Common myeloid progenitor, CD34-positive (primary cell): ENCODE measurements around the gene PBXIP1.

Source experiments
- CTCF ChIA-PET: fragments of 350-600 bp; sonication (Branson Sonifier 250); formaldehyde crosslinking; loops from one replicate; lab custom pipeline; 2021; ENCODE audit warnings: antibody characterized with exemption; lab: Charles Lee
- POLR2A ChIA-PET: fragments of 350-600 bp; sonication (Branson Sonifier 250); formaldehyde crosslinking; loops from one replicate; lab custom pipeline; 2021; ENCODE audit warnings: antibody characterized with exemption; lab: Charles Lee
- DNase-seq, 3 donors: peaks; one replicate each; pipeline versions ENCODE4 v3.0.0 to v3.0.0-alpha.2; 2013
- H3K27ac ChIP-seq, 2 experiments: 1 replicate in 1 of 2; 2 replicates in 1 of 2; pipeline ENCODE4 v1.7.0; 2013; ENCODE audit warnings: inconsistent platforms in 2 of 2, low read length in 2 of 2, mild to moderate bottlenecking in 2 of 2, low read depth in 1 of 2, moderate library complexity in 1 of 2; ENCODE audit not compliant: severe bottlenecking in 2 of 2, insufficient read depth in 1 of 2, poor library complexity in 1 of 2
- H3K27me3 ChIP-seq, 5 experiments: replicated peaks in 2 of 5; 1 replicate in 3 of 5; 2 replicates in 2 of 5; pipeline versions ENCODE4 v1.6.1 to v1.7.0; 2013; ENCODE audit warnings: low read length in 4 of 5, mild to moderate bottlenecking in 2 of 5, moderate library complexity in 2 of 5, inconsistent platforms in 1 of 5; ENCODE audit not compliant: insufficient read depth in 5 of 5, control insufficient read depth in 4 of 5
- H3K36me3 ChIP-seq, 4 experiments: 1 replicate in 2 of 4; 2 replicates in 2 of 4; pipeline versions ENCODE4 v1.6.1 to v1.7.0; 2013; ENCODE audit warnings: low read length in 3 of 4, control low read depth in 1 of 4, mild to moderate bottlenecking in 1 of 4; ENCODE audit not compliant: control insufficient read depth in 4 of 4, insufficient read depth in 4 of 4
- H3K4me1 ChIP-seq, 4 experiments: 1 replicate in 3 of 4; 2 replicates in 1 of 4; pipeline versions ENCODE4 v1.6.1 to v1.7.1; 2013; ENCODE audit warnings: low read length in 3 of 4, mild to moderate bottlenecking in 3 of 4, control low read depth in 1 of 4, inconsistent platforms in 1 of 4, moderate library complexity in 1 of 4; ENCODE audit not compliant: control insufficient read depth in 4 of 4, insufficient read depth in 4 of 4; ENCODE audit errors: control extremely low read depth in 1 of 4
- H3K4me3 ChIP-seq, 7 experiments: 1 replicate in 4 of 7; 2 replicates in 3 of 7; pipeline versions ENCODE4 v1.5.1 to v1.7.0; 2013; ENCODE audit warnings: mild to moderate bottlenecking in 7 of 7, low read length in 6 of 7, moderate library complexity in 6 of 7, inconsistent platforms in 2 of 7, low read depth in 2 of 7, control low read depth in 1 of 7; ENCODE audit not compliant: insufficient read depth in 4 of 7, control insufficient read depth in 1 of 7; ENCODE audit errors: extremely low read depth in 1 of 7
- H3K9me3 ChIP-seq, 5 experiments: 1 replicate in 4 of 5; 2 replicates in 1 of 5; pipeline versions ENCODE4 v1.6.1 to v1.7.1; 2013; ENCODE audit warnings: low read length in 4 of 5, mild to moderate bottlenecking in 2 of 5, inconsistent platforms in 1 of 5, low read depth in 1 of 5, moderate library complexity in 1 of 5; ENCODE audit not compliant: control insufficient read depth in 4 of 5, insufficient read depth in 2 of 5; ENCODE audit errors: control extremely low read depth in 1 of 5
- WGBS: methylation state at CpG from one replicate; pipeline ENCODE4 v1.1.5; 2013; ENCODE audit not compliant: insufficient coverage; 5-methylcytosine and 5-hydroxymethylcytosine counted together

The PBXIP1 gene

GRCh38 chr1:154940213-154940560, 15.7 kb downstream of the PBXIP1 start:
- H3K4me1 ChIP-seq, result peaks cover 20 to 96% (median 88%) of the 10 kb centered on the region in 4 experiments
- H3K27ac ChIP-seq, result no peak overlapping the region
- WGBS, result no CpG with 5 or more reads among the region's 1 CpG
- peak overlapping the region in 2 of 7 experiments; percentile 13 to 37 for H3K4me3 ChIP-seq
- H3K36me3 ChIP-seq, result peaks cover 5 to 8% (median 5%) of the 10 kb centered on the region in 4 experiments
- no peaks in the 10 kb centered on the region for H3K9me3 ChIP-seq
- CTCF ChIA-PET, result interaction anchor here (1.2 to 1.6 kb wide), 4 partner anchors 11 to 59 kb away, joined by 3 to 5 read pairs (median 4); partner anchors contain the start of gene LENEP
- POLR2A ChIA-PET, result interaction anchor here (0.6 kb wide), 1 partner anchor 300 kb away, joined by 3 read pairs; no protein-coding TSS in a partner anchor
- no peaks in the 10 kb centered on the region for H3K27me3 ChIP-seq
- DNase-seq, result no peak

GRCh38 chr1:154938604-154939399, 17.1 kb downstream of the PBXIP1 start:
- ChIA-PET CTCF (interaction anchor here (0.6 to 1.5 kb wide), 3 partner anchors 29 to 55 kb away, joined by 3 to 5 read pairs (median 3); partner anchors contain the start of gene LENEP), POLR2A (interaction anchor here (0.6 kb wide), 2 partner anchors 22 to 72 kb away, joined by 5 read pairs; no protein-coding TSS in a partner anchor)
- H3K9me3 ChIP-seq, result no peaks in the 10 kb centered on the region
- WGBS, result 100% methylated on average over 6 of the region's 7 CpGs
- no peak overlapping the region for H3K4me3 ChIP-seq
- no peak for DNase-seq
- no peaks in the 10 kb centered on the region for H3K36me3 ChIP-seq
- peak overlapping the region in 1 of 2 experiments; percentile 47 for H3K27ac ChIP-seq
- H3K27me3 ChIP-seq, result no peaks in the 10 kb centered on the region
- H3K4me1 ChIP-seq, result peaks cover 20 to 83% (median 75%) of the 10 kb centered on the region in 4 experiments

- ChIA-PET POLR2A (interaction anchor here (2.4 kb wide), 1 partner anchor 54 kb away, joined by 7 read pairs; no protein-coding TSS in a partner anchor), CTCF (interaction anchor here (0.9 to 1.0 kb wide), 2 partner anchors 28 to 60 kb away, joined by 3 read pairs; no protein-coding TSS in a partner anchor)
- WGBS, result 87% methylated on average over 4 of the region's 8 CpGs
- peak overlapping the region in 6 of 7 experiments; percentile 58 to 86 (median 80) for H3K4me3 ChIP-seq
- H3K9me3 ChIP-seq, result no peaks in the 10 kb centered on the region
- no peak for DNase-seq
- peaks cover 20 to 74% (median 67%) of the 10 kb centered on the region in 4 experiments for H3K4me1 ChIP-seq
- H3K27ac ChIP-seq, result peak overlapping the region; percentile 99
- H3K27me3 ChIP-seq, result no peaks in the 10 kb centered on the region
- H3K36me3 ChIP-seq, result no peaks in the 10 kb centered on the region
These were observed 17.9 kb downstream of the PBXIP1 start for GRCh38 chr1:154937988-154938386.

- ChIA-PET CTCF (interaction anchor here (0.8 to 2.2 kb wide), 17 partner anchors 7 to 377 kb away, joined by 3 to 10 read pairs (median 4); partner anchors contain the start of gene FLAD1), POLR2A (interaction anchor here (0.6 to 2.4 kb wide), 5 partner anchors 12 to 331 kb away, joined by 3 to 7 read pairs (median 5); partner anchors contain the start of gene PBXIP1)
- peak overlapping the region; percentile 99 for H3K27ac ChIP-seq
- H3K36me3 ChIP-seq, result no peaks in the 10 kb centered on the region
- H3K9me3 ChIP-seq, result no peaks in the 10 kb centered on the region
- peak overlapping the region; percentile 44 to 86 (median 80) for H3K4me3 ChIP-seq
- peaks cover 19 to 68% (median 61%) of the 10 kb centered on the region in 4 experiments for H3K4me1 ChIP-seq
- peak; percentile 97 to 99 (median 99) for DNase-seq
- no peaks in the 10 kb centered on the region for H3K27me3 ChIP-seq
- 0% methylated on average over 26 of the region's 36 CpGs for WGBS
These were observed 18.6 kb downstream of the PBXIP1 start for GRCh38 chr1:154937085-154937987.

- peak; percentile 97 to 99 (median 99) for DNase-seq
- ChIA-PET CTCF (interaction anchor here (0.6 to 2.2 kb wide), 18 partner anchors 8 to 456 kb away, joined by 3 to 10 read pairs (median 4); partner anchors contain the start of gene FLAD1), POLR2A (interaction anchor here (0.6 to 2.4 kb wide), 6 partner anchors 11 to 330 kb away, joined by 3 to 7 read pairs (median 4); partner anchors contain the start of genes PBXIP1 and PYGO2)
- H3K9me3 ChIP-seq, result no peaks in the 10 kb centered on the region
- H3K4me1 ChIP-seq, result peaks cover 12 to 61% (median 54%) of the 10 kb centered on the region in 4 experiments
- H3K4me3 ChIP-seq, result peak within 1 kb of the TSS; percentile 44 to 86 (median 80)
- no peaks in the 10 kb centered on the region for H3K27me3 ChIP-seq
- under 1% methylated on average over 28 of the region's 45 CpGs for WGBS
- H3K27ac ChIP-seq, result peak within 1 kb of the TSS; percentile 99
- peaks cover 0 to 5% (median 4%) of the 10 kb centered on the region in 4 experiments for H3K36me3 ChIP-seq
These were observed 19.3 kb downstream of the PBXIP1 start, which contains the start of gene PMVK for GRCh38 chr1:154936555-154937084. Gene PMVK (minus strand): TSS chr1:154936719. CDS start chr1:154936685, 34 bp downstream.
